ENCODE data around the gene GNAL. TPM values are rescaled to one million over a fixed set of nuclear protein-coding genes. Genes with fewer than 3 reads are reported as not detected.

Gene GNAL
- total RNA-seq, 1 experiment from 2014 or later = 0.61 TPM

- DNase-seq = no peak
- BruUV-seq (replicated peaks) = no TSS peak
- H3K27me3 Mint-ChIP-seq (ENCODE audit: unreplicated experiment) = peaks cover 13% of the 10 kb centered on the region
- H3K36me3 Mint-ChIP-seq (ENCODE audit: insufficient read depth, unreplicated experiment) = no peaks in the 10 kb centered on the region
- no peak for TF ChIP-seq CTCF (IDR thresholded peaks at IDR 0.05; ENCODE audit: unreplicated experiment)
- no peak overlapping the region for H3K4me3 Mint-ChIP-seq (ENCODE audit: low read depth, unreplicated experiment)
- no peak overlapping the region for H3K27ac Mint-ChIP-seq (ENCODE audit: unreplicated experiment)
- CTCF ChIA-PET = interaction anchor here (0.8 kb wide), 1 partner anchor 133 kb away, joined by 6 read pairs; no protein-coding TSS in a partner anchor
- H3K4me1 Mint-ChIP-seq (ENCODE audit: low read depth, unreplicated experiment) = peaks cover 9% of the 10 kb centered on the region
- intact Hi-C loops (cut with micrococcal nuclease; ENCODE audit: unreplicated experiment) = no loop called here
- no peaks in the 10 kb centered on the region for H3K9me3 Mint-ChIP-seq (ENCODE audit: low read depth, unreplicated experiment)
Measured at GRCh38 chr18:11866329-11866728, 177.3 kb downstream of the GNAL start.

GRCh38 chr18:11866764-11867163, 177.7 kb downstream of the GNAL start:
- Mint-ChIP-seq H3K4me1 (ENCODE audit: low read depth, unreplicated experiment) (peaks cover 4% of the 10 kb centered on the region), H3K4me3 (ENCODE audit: low read depth, unreplicated experiment) (no peak overlapping the region), H3K27me3 (ENCODE audit: unreplicated experiment) (peaks cover 13% of the 10 kb centered on the region), H3K9me3 (ENCODE audit: low read depth, unreplicated experiment) (no peaks in the 10 kb centered on the region), H3K36me3 (ENCODE audit: insufficient read depth, unreplicated experiment) (no peaks in the 10 kb centered on the region), H3K27ac (ENCODE audit: unreplicated experiment) (no peak overlapping the region)
- no peak for TF ChIP-seq CTCF (IDR thresholded peaks at IDR 0.05; ENCODE audit: unreplicated experiment)
- DNase-seq = no peak
- intact Hi-C loops (cut with micrococcal nuclease; ENCODE audit: unreplicated experiment) = no loop called here
- CTCF ChIA-PET = interaction anchor here (0.8 kb wide), 1 partner anchor 133 kb away, joined by 6 read pairs; no protein-coding TSS in a partner anchor
- no TSS peak for BruUV-seq (replicated peaks)

GRCh38 chr18:11868230-11868629, 179.2 kb downstream of the GNAL start:
- H3K27me3 Mint-ChIP-seq (ENCODE audit: unreplicated experiment) = peaks cover 13% of the 10 kb centered on the region
- CTCF ChIA-PET = interaction anchor here (0.7 kb wide), 1 partner anchor 79 kb away, joined by 3 read pairs; no protein-coding TSS in a partner anchor
- intact Hi-C loops (cut with micrococcal nuclease; ENCODE audit: unreplicated experiment) = no loop called here
- H3K9me3 Mint-ChIP-seq (ENCODE audit: low read depth, unreplicated experiment) = no peaks in the 10 kb centered on the region
- no peak for TF ChIP-seq CTCF (IDR thresholded peaks at IDR 0.05; ENCODE audit: unreplicated experiment)
- no TSS peak for BruUV-seq (replicated peaks)
- H3K4me3 Mint-ChIP-seq (ENCODE audit: low read depth, unreplicated experiment) = no peak overlapping the region
- DNase-seq = no peak
- peaks cover 6% of the 10 kb centered on the region for H3K4me1 Mint-ChIP-seq (ENCODE audit: low read depth, unreplicated experiment)
- H3K27ac Mint-ChIP-seq (ENCODE audit: unreplicated experiment) = no peak overlapping the region
- H3K36me3 Mint-ChIP-seq (ENCODE audit: insufficient read depth, unreplicated experiment) = no peaks in the 10 kb centered on the region

- H3K27me3 Mint-ChIP-seq (ENCODE audit: unreplicated experiment) = peaks cover under 1% of the 10 kb centered on the region
- no TSS peak for BruUV-seq (replicated peaks)
- H3K4me3 Mint-ChIP-seq (ENCODE audit: low read depth, unreplicated experiment) = no peak overlapping the region
- peak; percentile 13 for DNase-seq
- H3K36me3 Mint-ChIP-seq (ENCODE audit: insufficient read depth, unreplicated experiment) = no peaks in the 10 kb centered on the region
- CTCF ChIA-PET = interaction anchor here (0.6 to 2.2 kb wide), 8 partner anchors 16 to 570 kb away, joined by 3 to 14 read pairs (median 5); no protein-coding TSS in a partner anchor
- intact Hi-C loops (cut with micrococcal nuclease; ENCODE audit: unreplicated experiment) = loop anchor here (5.0 kb wide), 1 partner anchor 214 kb away; no protein-coding TSS in a partner anchor
- no peak for TF ChIP-seq CTCF (IDR thresholded peaks at IDR 0.05; ENCODE audit: unreplicated experiment)
- H3K9me3 Mint-ChIP-seq (ENCODE audit: low read depth, unreplicated experiment) = no peaks in the 10 kb centered on the region
- H3K4me1 Mint-ChIP-seq (ENCODE audit: low read depth, unreplicated experiment) = peaks cover 6% of the 10 kb centered on the region
- peak overlapping the region; percentile 44 for H3K27ac Mint-ChIP-seq (ENCODE audit: unreplicated experiment)
Measured at GRCh38 chr18:11871501-11871900, 182.4 kb downstream of the GNAL start.
